BE2C (cell line): ENCODE measurements around the gene CLDN16.

Experiments used
- DNase-seq: peaks from one replicate; pipeline ENCODE4 v3.0.0-alpha.2; 2020
- H3K27me3 ChIP-seq: fragments of 250-450 bp; sonication (Bioruptor Pico); 2 replicates; pipeline ENCODE4 v1.5.1; 2020; ENCODE audit warnings: mild to moderate bottlenecking
- H3K36me3 ChIP-seq: fragments of 250-450 bp; sonication (Bioruptor Pico); 2 replicates; pipeline ENCODE4 v1.5.1; 2020; ENCODE audit warnings: mild to moderate bottlenecking
- H3K4me1 ChIP-seq: fragments of 250-450 bp; sonication (Bioruptor Pico); 2 replicates; pipeline ENCODE4 v1.5.1; 2020
- H3K4me3 ChIP-seq: 2 replicates; pipeline ENCODE4 v1.5.1; 2011; ENCODE audit warnings: low read depth, low read length
- H3K9me3 ChIP-seq: fragments of 250-450 bp; sonication (Bioruptor Pico); 2 replicates; pipeline ENCODE4 v1.5.1; 2020
- TF ChIP-seq, protein P1 (sequence below): IDR thresholded peaks from 2 replicates; pipeline ENCODE4 v1.5.1; 2012; ENCODE audit warnings: mild to moderate bottlenecking, low read depth, low read length

Gene CLDN16

DNA sequence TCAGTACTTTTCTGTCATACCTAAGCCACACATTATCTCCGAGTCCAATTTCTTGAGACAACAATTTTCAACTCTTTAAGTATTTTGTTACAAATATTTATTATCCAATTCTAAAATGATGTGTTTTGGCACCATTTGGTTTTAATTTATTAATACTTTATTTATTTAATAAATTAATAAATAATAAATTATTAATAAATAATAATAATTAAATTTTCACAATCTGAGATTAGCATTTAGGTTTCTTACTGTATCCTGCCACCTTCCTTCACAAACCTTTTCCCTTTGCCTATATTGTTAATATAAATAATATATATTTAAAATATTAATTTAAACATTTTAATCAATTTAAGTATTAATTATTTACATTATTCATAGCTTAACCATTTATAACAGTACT, 37.9 kb downstream of the CLDN16 start:
- no peak for DNase-seq
- TF ChIP-seq, protein P1, sequence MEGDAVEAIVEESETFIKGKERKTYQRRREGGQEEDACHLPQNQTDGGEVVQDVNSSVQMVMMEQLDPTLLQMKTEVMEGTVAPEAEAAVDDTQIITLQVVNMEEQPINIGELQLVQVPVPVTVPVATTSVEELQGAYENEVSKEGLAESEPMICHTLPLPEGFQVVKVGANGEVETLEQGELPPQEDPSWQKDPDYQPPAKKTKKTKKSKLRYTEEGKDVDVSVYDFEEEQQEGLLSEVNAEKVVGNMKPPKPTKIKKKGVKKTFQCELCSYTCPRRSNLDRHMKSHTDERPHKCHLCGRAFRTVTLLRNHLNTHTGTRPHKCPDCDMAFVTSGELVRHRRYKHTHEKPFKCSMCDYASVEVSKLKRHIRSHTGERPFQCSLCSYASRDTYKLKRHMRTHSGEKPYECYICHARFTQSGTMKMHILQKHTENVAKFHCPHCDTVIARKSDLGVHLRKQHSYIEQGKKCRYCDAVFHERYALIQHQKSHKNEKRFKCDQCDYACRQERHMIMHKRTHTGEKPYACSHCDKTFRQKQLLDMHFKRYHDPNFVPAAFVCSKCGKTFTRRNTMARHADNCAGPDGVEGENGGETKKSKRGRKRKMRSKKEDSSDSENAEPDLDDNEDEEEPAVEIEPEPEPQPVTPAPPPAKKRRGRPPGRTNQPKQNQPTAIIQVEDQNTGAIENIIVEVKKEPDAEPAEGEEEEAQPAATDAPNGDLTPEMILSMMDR, result no peak
- no peaks in the 10 kb centered on the region for H3K27me3 ChIP-seq
- no peaks in the 10 kb centered on the region for H3K9me3 ChIP-seq
- no peaks in the 10 kb centered on the region for H3K36me3 ChIP-seq
- H3K4me1 ChIP-seq, result no peaks in the 10 kb centered on the region
- no peak overlapping the region for H3K4me3 ChIP-seq

DNA sequence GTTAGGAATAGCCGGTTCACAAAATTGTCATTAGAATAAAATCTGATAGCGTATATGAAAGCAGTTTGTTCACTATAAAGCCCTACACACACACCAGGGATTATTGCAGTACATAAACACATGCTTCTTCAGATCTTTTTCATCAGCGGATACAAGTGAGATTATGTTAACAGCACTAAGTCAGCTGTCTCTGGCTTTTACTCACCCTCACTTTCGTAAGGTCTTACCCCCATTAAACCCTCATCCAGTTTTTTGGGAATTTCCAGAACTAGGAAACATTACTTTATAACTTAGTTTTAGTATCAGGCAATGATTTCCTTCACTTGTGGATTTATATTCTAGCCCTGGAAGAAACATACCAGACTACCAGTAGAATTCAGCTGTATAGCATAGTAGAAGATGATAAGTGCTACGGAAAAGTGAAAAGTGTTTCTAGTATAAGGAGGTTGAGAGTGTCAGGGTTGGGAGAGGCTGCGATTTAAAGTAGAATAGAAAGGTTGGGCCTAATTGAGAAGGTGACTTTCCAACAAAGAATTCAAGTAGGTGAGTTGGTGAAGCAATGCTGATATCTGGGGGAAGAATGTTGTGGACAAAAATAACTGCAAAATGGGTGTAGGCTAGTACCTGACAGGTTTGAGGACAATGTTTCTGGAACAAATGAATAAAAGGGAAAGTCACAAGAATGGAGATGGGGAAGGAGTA, 39.0 kb downstream of the CLDN16 start:
- no peaks in the 10 kb centered on the region for H3K9me3 ChIP-seq
- no peaks in the 10 kb centered on the region for H3K36me3 ChIP-seq
- no peak for DNase-seq
- H3K4me3 ChIP-seq, result no peak overlapping the region
- TF ChIP-seq, protein P1, result no peak
- no peaks in the 10 kb centered on the region for H3K27me3 ChIP-seq
- H3K4me1 ChIP-seq, result no peaks in the 10 kb centered on the region

DNA sequence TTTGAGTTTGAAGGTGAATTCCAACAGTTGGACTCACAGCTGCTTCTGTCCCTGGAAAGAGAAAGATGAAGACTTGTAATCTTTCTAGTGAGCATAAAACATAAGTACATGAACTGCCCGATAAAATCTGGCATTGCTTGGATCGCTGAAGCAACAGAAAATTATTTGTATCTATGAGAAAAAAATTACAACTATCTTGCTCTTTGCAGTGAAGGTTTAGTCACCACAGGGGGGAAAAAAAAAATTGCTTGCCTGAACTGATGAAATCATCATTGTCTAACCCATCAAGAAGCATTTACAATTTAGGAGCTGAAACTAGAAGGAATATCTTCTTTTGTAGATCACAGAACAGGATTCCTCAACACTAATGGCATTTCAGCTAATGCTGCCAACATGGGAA, 41.7 kb downstream of the CLDN16 start:
- no peaks in the 10 kb centered on the region for H3K27me3 ChIP-seq
- H3K36me3 ChIP-seq, result no peaks in the 10 kb centered on the region
- no peak overlapping the region for H3K4me3 ChIP-seq
- no peaks in the 10 kb centered on the region for H3K9me3 ChIP-seq
- H3K4me1 ChIP-seq, result no peaks in the 10 kb centered on the region
- DNase-seq, result no peak
- TF ChIP-seq, protein P1, result no peak

DNA sequence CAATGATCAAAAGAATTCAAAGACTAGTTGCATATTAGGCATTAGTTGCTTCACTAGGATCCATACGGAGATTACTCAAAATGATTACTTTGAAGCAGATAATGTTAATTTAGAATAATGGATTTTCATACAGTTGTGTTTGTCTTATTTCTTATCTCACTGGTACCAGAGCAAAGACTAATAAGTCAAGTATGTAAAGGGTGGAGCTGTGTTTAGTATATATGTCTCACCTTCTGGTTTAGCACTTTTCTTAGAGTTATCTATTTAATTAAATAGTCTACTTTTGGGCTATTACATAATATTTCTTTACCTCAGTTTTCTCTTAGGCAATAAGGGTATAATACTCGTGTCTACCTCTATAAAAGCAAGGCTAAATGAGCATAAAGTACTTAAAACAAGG, 42.9 kb downstream of the CLDN16 start:
- H3K36me3 ChIP-seq, result no peaks in the 10 kb centered on the region
- no peak for DNase-seq
- H3K4me1 ChIP-seq, result no peaks in the 10 kb centered on the region
- H3K27me3 ChIP-seq, result no peaks in the 10 kb centered on the region
- no peak overlapping the region for H3K4me3 ChIP-seq
- H3K9me3 ChIP-seq, result no peaks in the 10 kb centered on the region
- TF ChIP-seq, protein P1, result no peak

DNA sequence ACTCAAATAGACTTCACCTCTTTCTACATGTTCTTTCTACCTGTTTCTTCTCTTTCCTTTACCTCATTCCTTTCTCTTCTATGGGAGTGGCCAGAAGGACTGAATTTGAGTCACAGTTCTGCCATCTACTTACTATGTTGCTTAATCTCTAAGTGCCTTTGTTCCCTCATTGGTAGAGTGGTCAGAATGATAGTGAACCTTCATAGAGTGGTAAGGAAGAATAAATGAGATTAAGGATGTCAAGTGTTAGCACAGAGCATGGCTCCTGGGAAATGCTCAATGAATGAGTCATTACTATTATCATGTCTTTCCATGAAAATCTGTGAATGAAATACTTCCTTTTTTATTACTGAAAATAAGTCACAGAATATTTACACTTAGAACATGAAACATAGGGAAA, 44.3 kb downstream of the CLDN16 start:
- TF ChIP-seq, protein P1, result no peak
- Histone ChIP-seq H3K4me1 (no peaks in the 10 kb centered on the region), H3K36me3 (no peaks in the 10 kb centered on the region), H3K27me3 (no peaks in the 10 kb centered on the region), H3K4me3 (no peak overlapping the region), H3K9me3 (no peaks in the 10 kb centered on the region)
- no peak for DNase-seq

DNA sequence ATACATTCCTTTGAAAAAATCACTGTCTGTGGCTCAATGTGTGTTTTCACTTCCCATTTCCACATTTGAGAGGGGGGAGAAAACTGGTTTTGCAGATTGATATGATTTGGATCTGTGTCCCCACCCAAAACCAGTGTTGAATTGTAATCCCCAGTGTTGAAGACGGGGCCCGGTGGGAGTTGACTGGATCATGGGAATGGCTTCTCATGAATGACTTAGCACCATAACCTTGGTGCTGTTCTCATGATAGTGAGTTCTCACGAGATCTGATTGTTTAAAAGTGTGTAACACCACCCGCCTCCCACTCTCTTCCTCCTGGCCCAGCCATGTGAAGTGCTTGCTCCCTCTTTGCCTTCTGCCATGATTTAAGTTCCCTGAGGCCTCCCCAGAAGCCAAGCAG, 45.7 kb downstream of the CLDN16 start:
- H3K36me3 ChIP-seq, result no peaks in the 10 kb centered on the region
- H3K4me1 ChIP-seq, result no peaks in the 10 kb centered on the region
- TF ChIP-seq, protein P1, result no peak
- no peak overlapping the region for H3K4me3 ChIP-seq
- no peak for DNase-seq
- H3K27me3 ChIP-seq, result no peaks in the 10 kb centered on the region
- no peaks in the 10 kb centered on the region for H3K9me3 ChIP-seq
